Keratinocyte (primary cell): ENCODE measurements around the gene ZNF32. TPM values are rescaled to one million over a fixed set of nuclear protein-coding genes. Genes with fewer than 3 reads are reported as not detected.

Experiments
- DNase-seq: peaks from one replicate; pipeline ENCODE4 v3.0.0-alpha.2; 2011; ENCODE audit warnings: low read depth, missing footprints, low spot score
- FAIRE-seq: peaks from 2 replicates; lab custom pipeline; 2011; peaks lifted over from hg19 to GRCh38; lab: Jason Lieb, UNC
- H2AFZ ChIP-seq: 2 replicates; pipeline ENCODE4 v1.6.0; 2012; ENCODE audit warnings: low read length, control low read depth, inconsistent platforms; ENCODE audit not compliant: control insufficient read depth
- H3K27ac ChIP-seq: 2 replicates; pipeline ENCODE4 v1.5.1; 2011; ENCODE audit warnings: low read length; ENCODE audit not compliant: control insufficient read depth, insufficient read depth
- H3K27me3 ChIP-seq: 3 replicates; pipeline ENCODE4 v1.6.0; 2011; ENCODE audit warnings: low read length; ENCODE audit not compliant: control insufficient read depth, insufficient read depth; ENCODE audit errors: extremely low read depth
- H3K36me3 ChIP-seq, 2 experiments: 2 replicates in 1 of 2; 3 replicates in 1 of 2; pipeline ENCODE4 v1.5.1; 2011; ENCODE audit warnings: low read length in 2 of 2, mild to moderate bottlenecking in 1 of 2; ENCODE audit not compliant: control insufficient read depth in 2 of 2, insufficient read depth in 2 of 2; ENCODE audit errors: extremely low read depth in 1 of 2
- H3K4me1 ChIP-seq: 3 replicates; pipeline ENCODE4 v1.5.1; 2011; ENCODE audit warnings: low read length; ENCODE audit not compliant: control insufficient read depth, insufficient read depth; ENCODE audit errors: extremely low read depth
- H3K4me2 ChIP-seq: 3 replicates; pipeline ENCODE4 v1.6.0; 2011; ENCODE audit warnings: low read depth, low read length; ENCODE audit not compliant: control insufficient read depth, insufficient read depth; ENCODE audit errors: extremely low read depth
- H3K4me3 ChIP-seq, 3 experiments: fragments of 200-600 bp in 1 of 3; sonication (generic) in 1 of 3; 2 replicates in 2 of 3; 3 replicates in 1 of 3; pipeline ENCODE4 v1.5.1; 2011 to 2016; ENCODE audit warnings: low read length in 3 of 3, mild to moderate bottlenecking in 3 of 3, control low read depth in 2 of 3, inconsistent platforms in 1 of 3, low read depth in 1 of 3, mixed read lengths in 1 of 3, mixed run types in 1 of 3, moderate library complexity in 1 of 3; ENCODE audit not compliant: control insufficient read depth in 2 of 3, insufficient read depth in 2 of 3; ENCODE audit errors: extremely low read depth in 1 of 3
- H3K79me2 ChIP-seq: 2 replicates; pipeline ENCODE4 v1.6.0; 2012; ENCODE audit warnings: low read length; ENCODE audit not compliant: control insufficient read depth, insufficient read depth
- H3K9ac ChIP-seq: 3 replicates; pipeline ENCODE4 v1.6.0; 2011; ENCODE audit warnings: low read length; ENCODE audit not compliant: control insufficient read depth, insufficient read depth; ENCODE audit errors: extremely low read depth
- H3K9me1 ChIP-seq: 3 replicates; pipeline ENCODE4 v1.6.0; 2011; ENCODE audit warnings: low read length; ENCODE audit not compliant: control insufficient read depth, insufficient read depth; ENCODE audit errors: extremely low read depth
- H3K9me3 ChIP-seq: 2 replicates; pipeline ENCODE4 v1.5.1; 2012; ENCODE audit warnings: low read depth, low read length; ENCODE audit not compliant: control insufficient read depth
- H4K20me1 ChIP-seq: 3 replicates; pipeline ENCODE4 v1.6.0; 2011; ENCODE audit warnings: low read length; ENCODE audit not compliant: control insufficient read depth, insufficient read depth; ENCODE audit errors: extremely low read depth
- CTCF ChIP-seq, 3 experiments: IDR thresholded peaks in 1 of 3; conservative IDR thresholded peaks in 1 of 3; optimal IDR thresholded peaks in 1 of 3; 2 replicates in 2 of 3; 3 replicates in 1 of 3; pipeline versions ENCODE3 to v1.5.1; 2011; ENCODE audit warnings: low read length in 3 of 3, mild to moderate bottlenecking in 3 of 3, moderate library complexity in 2 of 3, control low read depth in 1 of 3, inconsistent platforms in 1 of 3; ENCODE audit not compliant: insufficient read depth in 2 of 3; ENCODE audit errors: extremely low read depth in 1 of 3
- EZH2 ChIP-seq: IDR thresholded peaks from one replicate; pipeline ENCODE4 v1.6.1; 2012; ENCODE audit warnings: inconsistent platforms, mild to moderate bottlenecking, low read length, moderate library complexity
- dilution Hi-C: fragments of 300-500 bp; cut with MboI; formaldehyde crosslinking; loops from one replicate; pipeline ENCODE4 v1.7.0; 2020; ENCODE audit warnings: low sequenced_read_pairs; ENCODE audit not compliant: extremely low pct_ligation_motif_present
- polyA plus RNA-seq, 5 experiments: library from polyadenylated mRNA; depleted of rRNA in 3 of 5; stranded (reverse) in 3 of 5; stranded (forward) in 1 of 5; unstranded in 1 of 5; fragments of >200 nt; gene quantifications; 1 replicate in 1 of 5; 2 replicates in 3 of 5; 3 replicates in 1 of 5; pipeline versions ENCODE4 v1.2.1 to v1.2.3, GENCODE V29; 2011 to 2012; ENCODE audit warnings: missing spikeins in 2 of 5, low read depth in 1 of 5, low replicate concordance in 1 of 5

ZNF32 gene
- polyA plus RNA-seq, 1 donor (not counting 4 experiments of a cell fraction or from before 2014, with no cell fraction given): 25.6 TPM

DNA sequence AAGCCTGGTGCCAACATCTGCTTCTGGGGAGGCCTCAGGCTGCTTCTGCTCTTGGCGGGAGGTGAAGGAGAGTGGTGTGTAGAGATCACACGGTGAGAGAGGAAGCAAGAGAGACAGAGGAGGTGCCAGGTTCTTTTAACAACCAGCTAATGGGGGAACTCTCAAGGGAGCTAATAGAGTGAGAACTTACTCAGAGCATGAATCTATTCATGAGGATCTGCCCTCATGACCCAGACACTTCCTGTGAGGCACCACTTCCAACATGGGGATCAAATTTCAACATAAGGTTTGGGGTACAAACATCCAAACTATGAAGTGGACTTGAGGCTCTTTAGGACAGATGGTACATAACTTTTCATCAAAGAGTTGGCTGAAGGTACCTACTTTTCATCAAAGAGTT is 5.1 kb upstream of the ZNF32 start:
- no peak overlapping the region for H3K4me2 ChIP-seq

GRCh38 chr10:43649185-43649523 is 473 bp upstream of the ZNF32 start:
- Histone ChIP-seq H2AFZ (peak overlapping the region; percentile 98), H3K9me1 (no peaks in the 10 kb centered on the region), H3K4me3 (peak overlapping the region; percentile 62 to 75 (median 72)), H3K4me1 (peaks cover 4% of the 10 kb centered on the region), H3K79me2 (no peaks in the 10 kb centered on the region), H3K9ac (peak overlapping the region; percentile 75), H3K27me3 (no peaks in the 10 kb centered on the region), H3K27ac (no peak overlapping the region), H3K4me2 (peak overlapping the region; percentile 88), H4K20me1 (no peaks in the 10 kb centered on the region), H3K9me3 (peaks cover 9% of the 10 kb centered on the region), H3K36me3 (peaks cover 7 to 12% of the 10 kb centered on the region in 2 experiments)
- dilution Hi-C loops: no loop called here
- DNase-seq (no peak), FAIRE-seq (no peak)
- TF ChIP-seq EZH2: no peak
- TF ChIP-seq CTCF (optimal IDR thresholded peaks at IDR 0.05 in 1 of 3, IDR thresholded peaks at IDR 0.05 in 1 of 3, conservative IDR thresholded peaks at IDR 0.05 in 1 of 3; ENCODE audit: extremely low read depth in 1 of 3, insufficient read depth in 2 of 3, low read length in 3 of 3): no peak

More for the DNA sequence above, 5.1 kb upstream of the ZNF32 start:
- no peak overlapping the region for H2AFZ ChIP-seq
- H3K4me1 ChIP-seq: no peaks in the 10 kb centered on the region
- H3K27ac ChIP-seq: no peak overlapping the region
- H3K9ac ChIP-seq: no peak overlapping the region
- no peak for TF ChIP-seq CTCF (optimal IDR thresholded peaks at IDR 0.05 in 1 of 3, IDR thresholded peaks at IDR 0.05 in 1 of 3, conservative IDR thresholded peaks at IDR 0.05 in 1 of 3; ENCODE audit: extremely low read depth in 1 of 3, insufficient read depth in 2 of 3, low read length in 3 of 3)
- no peak for TF ChIP-seq EZH2
- H3K79me2 ChIP-seq: no peaks in the 10 kb centered on the region
- no peaks in the 10 kb centered on the region for H3K36me3 ChIP-seq
- FAIRE-seq (no peak), DNase-seq (no peak)
- H3K27me3 ChIP-seq: no peaks in the 10 kb centered on the region
- no peaks in the 10 kb centered on the region for H4K20me1 ChIP-seq
- no peaks in the 10 kb centered on the region for H3K9me1 ChIP-seq
- H3K4me3 ChIP-seq: no peak overlapping the region
- dilution Hi-C loops: no loop called here
- no peaks in the 10 kb centered on the region for H3K9me3 ChIP-seq
